Cardiac ventricle fibroblast (primary cell): ENCODE data around the gene PRDX4. TPM values are rescaled to one million over a fixed set of nuclear protein-coding genes. Genes with fewer than 3 reads are reported as not detected.

Experiments
- total RNA-seq: library from RNA; depleted of rRNA; stranded (reverse); fragments of >200 nt; gene quantifications from 2 replicates; pipeline ENCODE4 v1.2.3, GENCODE V29; 2015

PRDX4 gene
- total RNA-seq = 422 and 457 TPM in 2 replicates

DNA sequence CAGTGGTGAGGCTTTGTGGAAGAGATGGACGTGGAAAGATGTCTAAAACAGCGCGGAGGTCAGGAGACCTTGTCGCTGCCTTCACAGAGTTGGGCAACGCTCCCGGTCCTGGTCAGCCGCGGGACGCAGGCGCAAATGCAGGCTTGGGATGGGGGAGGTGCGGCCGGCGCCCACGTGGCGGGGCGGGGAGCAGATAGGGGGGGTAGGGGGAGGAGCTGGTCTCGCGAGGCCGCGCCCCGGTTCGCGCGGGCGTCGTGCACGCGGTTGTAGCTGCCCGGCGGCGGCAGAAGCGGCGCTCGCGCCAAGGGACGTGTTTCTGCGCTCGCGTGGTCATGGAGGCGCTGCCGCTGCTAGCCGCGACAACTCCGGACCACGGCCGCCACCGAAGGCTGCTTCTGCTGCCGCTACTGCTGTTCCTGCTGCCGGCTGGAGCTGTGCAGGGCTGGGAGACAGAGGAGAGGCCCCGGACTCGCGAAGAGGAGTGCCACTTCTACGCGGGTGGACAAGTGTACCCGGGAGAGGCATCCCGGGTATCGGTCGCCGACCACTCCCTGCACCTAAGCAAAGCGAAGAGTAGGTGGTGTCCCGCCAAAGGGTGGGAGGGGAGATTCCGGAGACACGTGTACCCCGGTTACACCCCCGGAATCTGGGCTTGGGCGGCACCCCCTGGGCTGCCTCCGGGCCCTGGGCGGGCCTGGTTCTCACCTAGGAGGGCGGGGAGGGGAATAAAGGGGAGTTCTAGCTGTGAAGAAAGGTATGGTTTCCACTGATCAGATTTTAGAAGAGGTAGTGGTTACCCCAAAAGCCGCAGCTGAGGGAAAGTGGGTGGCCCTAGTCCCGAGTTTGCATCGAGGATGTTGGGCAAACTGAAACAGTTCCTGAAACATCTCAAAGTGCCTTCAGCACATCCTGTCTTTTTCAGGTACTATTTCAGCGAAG lies at the start of gene PRDX4:
PRDX4 (plus strand) TSS at position 255 of the 939 bp plus-strand sequence; CDS start at position 333, 78 bp downstream.

Other genes with a start within 250 kb of the PRDX4 start
- 19.7 and 32.1 TPM in 2 replicates for gene ACOT9, start 75.8 kb downstream of the PRDX4 start, total RNA-seq
- gene SAT1, start 115.7 kb downstream of the PRDX4 start, total RNA-seq = 496 and 522 TPM in 2 replicates
- 8.4 and 8.5 TPM in 2 replicates for gene APOO, start 240.4 kb downstream of the PRDX4 start, total RNA-seq
- gene CXorf58, start 240.5 kb downstream of the PRDX4 start, total RNA-seq = not detected in 2 replicates